ENCODE measurements around the gene NDUFS8. TPM values are rescaled to one million over a fixed set of nuclear protein-coding genes. Genes with fewer than 3 reads are reported as not detected.
A peak's percentile ranks its signal among the peaks of the same experiment; 100 is the strongest.

Gene NDUFS8
- total and polyA plus RNA-seq, 2 donors (not counting 1 experiment from before 2014, with no cell fraction given), result 73.9 to 84.6 TPM

DNA sequence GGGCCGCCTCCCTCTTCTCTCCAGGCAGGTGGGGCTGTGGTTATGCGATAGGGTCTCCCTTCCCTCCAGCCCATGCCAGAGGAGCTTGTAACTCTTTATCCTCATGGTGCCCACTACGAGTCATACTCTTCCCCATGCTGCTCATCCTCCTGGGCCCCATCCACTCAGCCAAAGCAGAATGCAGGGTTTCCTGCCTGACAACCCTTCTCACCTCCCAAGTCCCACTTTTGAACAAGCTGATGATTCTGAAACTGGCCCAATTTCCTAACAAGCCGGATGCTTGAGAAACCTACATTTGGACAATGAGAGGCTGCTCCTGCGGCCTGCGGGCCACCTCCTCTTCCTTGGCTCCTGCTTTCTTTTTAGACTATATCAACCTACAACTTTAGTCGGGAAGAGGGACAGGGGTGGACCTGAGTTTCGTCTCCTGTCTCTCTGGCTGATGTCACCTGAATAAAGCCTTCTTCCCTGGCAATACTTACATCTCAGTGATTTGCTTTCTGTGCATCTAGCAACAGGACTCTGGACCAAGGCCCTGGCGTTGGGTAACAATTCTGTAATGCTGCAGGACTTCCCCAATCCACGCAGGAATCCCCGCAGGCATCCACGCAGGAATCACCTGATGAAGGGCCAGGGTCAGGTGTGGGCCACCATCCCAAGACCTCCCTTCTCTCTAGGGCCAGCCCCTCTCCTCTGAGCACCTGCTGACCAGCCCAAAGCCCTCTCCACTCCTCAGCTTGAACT is 1.5 kb upstream of the NDUFS8 start:
- Mint-ChIP-seq H3K27me3 (no peaks in the 10 kb centered on the region), H3K9me3 (ENCODE audit: insufficient read depth) (no peaks in the 10 kb centered on the region), H3K27ac (no peak overlapping the region), H3K4me1 (peaks cover 21% of the 10 kb centered on the region), H3K4me3 (peak overlapping the region; percentile 100)
- WGBS (ENCODE audit: insufficient coverage), result 96% methylated on average over 10 of the region's 12 CpGs
- H3K4me2 ChIP-seq (replicated peaks; ENCODE audit: low read depth, low read length, poor library complexity, severe bottlenecking), result peak overlapping the region; percentile 99
- peaks cover 21% of the 10 kb centered on the region for H3K79me2 ChIP-seq (ENCODE audit: control insufficient read depth, insufficient read depth, low read length)
- peaks cover 0 to 14% of the 10 kb centered on the region in 2 experiments for H3K36me3 ChIP-seq (replicated peaks in 1 of 2; ENCODE audit: control extremely low read depth in 1 of 2, control insufficient read depth in 1 of 2, extremely low read depth in 1 of 2, insufficient read depth in 2 of 2, low read length in 1 of 2)
- ATAC-seq (ENCODE audit: low read depth) (no peak), DNase-seq (no peak)
- peaks cover 12% of the 10 kb centered on the region for H4K20me1 ChIP-seq (ENCODE audit: control insufficient read depth, insufficient read depth, low read length, poor library complexity, severe bottlenecking)
- H3K9ac ChIP-seq (ENCODE audit: low read length), result no peak overlapping the region
- H3K4me1 ChIP-seq (ENCODE audit: control insufficient read depth in 2 of 2, insufficient read depth in 2 of 2, low read length in 2 of 2), result peaks cover 12 to 20% of the 10 kb centered on the region in 2 donors
- H3K27me3 ChIP-seq (replicated peaks in 1 of 4; ENCODE audit: control extremely low read depth in 1 of 4, control insufficient read depth in 3 of 4, insufficient read depth in 4 of 4, low read length in 3 of 4), result no peaks in the 10 kb centered on the region
- H2AFZ ChIP-seq (ENCODE audit: insufficient read depth, low read depth, low read length, poor library complexity, severe bottlenecking), result no peak overlapping the region
- POLR2A ChIA-PET, result no interaction called here
- no peak for TF ChIP-seq EZH2 (IDR thresholded peaks at IDR 0.05; ENCODE audit: borderline replicate concordance, insufficient read depth, low read depth, low read length, poor library complexity, severe bottlenecking)
- TF ChIP-seq, protein P1, sequence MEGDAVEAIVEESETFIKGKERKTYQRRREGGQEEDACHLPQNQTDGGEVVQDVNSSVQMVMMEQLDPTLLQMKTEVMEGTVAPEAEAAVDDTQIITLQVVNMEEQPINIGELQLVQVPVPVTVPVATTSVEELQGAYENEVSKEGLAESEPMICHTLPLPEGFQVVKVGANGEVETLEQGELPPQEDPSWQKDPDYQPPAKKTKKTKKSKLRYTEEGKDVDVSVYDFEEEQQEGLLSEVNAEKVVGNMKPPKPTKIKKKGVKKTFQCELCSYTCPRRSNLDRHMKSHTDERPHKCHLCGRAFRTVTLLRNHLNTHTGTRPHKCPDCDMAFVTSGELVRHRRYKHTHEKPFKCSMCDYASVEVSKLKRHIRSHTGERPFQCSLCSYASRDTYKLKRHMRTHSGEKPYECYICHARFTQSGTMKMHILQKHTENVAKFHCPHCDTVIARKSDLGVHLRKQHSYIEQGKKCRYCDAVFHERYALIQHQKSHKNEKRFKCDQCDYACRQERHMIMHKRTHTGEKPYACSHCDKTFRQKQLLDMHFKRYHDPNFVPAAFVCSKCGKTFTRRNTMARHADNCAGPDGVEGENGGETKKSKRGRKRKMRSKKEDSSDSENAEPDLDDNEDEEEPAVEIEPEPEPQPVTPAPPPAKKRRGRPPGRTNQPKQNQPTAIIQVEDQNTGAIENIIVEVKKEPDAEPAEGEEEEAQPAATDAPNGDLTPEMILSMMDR (IDR thresholded peaks at IDR 0.05), result no peak
- CTCF ChIA-PET, result interaction anchor here (0.6 to 1.7 kb wide), 4 partner anchors 10 to 180 kb away, joined by 3 to 6 read pairs (median 3); partner anchors contain the start of gene TCIRG1
- H3K27ac ChIP-seq (ENCODE audit: low read length in 2 of 2), result no peak overlapping the region
- intact Hi-C loops (cut with micrococcal nuclease), result no loop called here
- H3K9me3 ChIP-seq (ENCODE audit: control extremely low read depth in 1 of 3, control insufficient read depth in 2 of 3, insufficient read depth in 1 of 3, low read length in 2 of 3), result no peaks in the 10 kb centered on the region
- no peak overlapping the region for H3K4me3 ChIP-seq (ENCODE audit: control extremely low read depth in 1 of 5, extremely low read depth in 1 of 5, insufficient read depth in 1 of 5, low read depth in 2 of 5, low read length in 4 of 5)

DNA sequence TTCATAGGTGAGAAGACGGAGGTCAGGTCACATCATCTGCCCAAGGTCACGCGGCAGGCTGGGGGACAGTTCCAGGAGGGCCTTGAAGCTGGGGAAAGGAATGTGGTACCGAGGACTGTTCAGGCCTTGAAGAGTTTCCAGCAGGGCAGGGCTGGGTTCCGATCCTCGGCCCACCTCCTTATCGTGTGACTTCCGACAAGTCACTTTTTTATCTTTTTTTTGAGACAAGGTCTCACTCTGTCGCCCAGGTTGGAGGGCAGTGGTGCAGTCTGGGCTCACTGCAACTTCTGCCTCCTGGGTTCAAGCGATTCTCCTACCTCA is 623 bp downstream of the NDUFS8 start:
- peaks cover 12 to 20% of the 10 kb centered on the region in 2 donors for H3K4me1 ChIP-seq (ENCODE audit: control insufficient read depth in 2 of 2, insufficient read depth in 2 of 2, low read length in 2 of 2)
- H4K20me1 ChIP-seq (ENCODE audit: control insufficient read depth, insufficient read depth, low read length, poor library complexity, severe bottlenecking), result peaks cover 12% of the 10 kb centered on the region
- no peaks in the 10 kb centered on the region for H3K9me3 ChIP-seq (ENCODE audit: control extremely low read depth in 1 of 3, control insufficient read depth in 2 of 3, insufficient read depth in 1 of 3, low read length in 2 of 3)
- TF ChIP-seq, protein P1 (IDR thresholded peaks at IDR 0.05), result no peak
- no peak for TF ChIP-seq EZH2 (IDR thresholded peaks at IDR 0.05; ENCODE audit: borderline replicate concordance, insufficient read depth, low read depth, low read length, poor library complexity, severe bottlenecking)
- no peaks in the 10 kb centered on the region for H3K27me3 Mint-ChIP-seq
- H3K4me2 ChIP-seq (replicated peaks; ENCODE audit: low read depth, low read length, poor library complexity, severe bottlenecking), result peak overlapping the region; percentile 99
- peak overlapping the region; percentile 94 for H3K27ac Mint-ChIP-seq
- peaks cover 0 to 17% of the 10 kb centered on the region in 2 experiments for H3K36me3 ChIP-seq (replicated peaks in 1 of 2; ENCODE audit: control extremely low read depth in 1 of 2, control insufficient read depth in 1 of 2, extremely low read depth in 1 of 2, insufficient read depth in 2 of 2, low read length in 1 of 2)
- H3K4me3 ChIP-seq (ENCODE audit: control extremely low read depth in 1 of 5, extremely low read depth in 1 of 5, insufficient read depth in 1 of 5, low read depth in 2 of 5, low read length in 4 of 5), result peak overlapping the region; percentile 1 to 90 (median 81)
- 19% methylated on average over 9 of the region's 10 CpGs for WGBS (ENCODE audit: insufficient coverage)
- peaks cover 21% of the 10 kb centered on the region for H3K4me1 Mint-ChIP-seq
- no peaks in the 10 kb centered on the region for H3K27me3 ChIP-seq (replicated peaks in 1 of 4; ENCODE audit: control extremely low read depth in 1 of 4, control insufficient read depth in 3 of 4, insufficient read depth in 4 of 4, low read length in 3 of 4)
- CTCF ChIA-PET, result interaction anchor here (1.0 kb wide), 1 partner anchor 21 kb away, joined by 3 read pairs; the partner anchor contains the start of gene ALDH3B1
- POLR2A ChIA-PET, result interaction anchor here (2.2 kb wide), 1 partner anchor 8 kb away, joined by 15 read pairs; the partner anchor contains the start of gene TCIRG1
- peak overlapping the region; percentile 100 for H3K4me3 Mint-ChIP-seq
- peak overlapping the region; percentile 57 to 78 for H3K27ac ChIP-seq (ENCODE audit: low read length in 2 of 2)
- H3K79me2 ChIP-seq (ENCODE audit: control insufficient read depth, insufficient read depth, low read length), result peaks cover 21% of the 10 kb centered on the region
- no peak for ATAC-seq (ENCODE audit: low read depth)
- intact Hi-C loops (cut with micrococcal nuclease), result loop anchor here (5.0 to 10.0 kb wide), 3 partner anchors 184 to 434 kb away; partner anchors contain the start of genes C11orf24, KMT5B and PPP6R3
- H2AFZ ChIP-seq (ENCODE audit: insufficient read depth, low read depth, low read length, poor library complexity, severe bottlenecking), result peak overlapping the region; percentile 90
- H3K9ac ChIP-seq (ENCODE audit: low read length), result peak overlapping the region; percentile 74
- DNase-seq, result no peak
- no peaks in the 10 kb centered on the region for H3K9me3 Mint-ChIP-seq (ENCODE audit: insufficient read depth)

Measured in B cell (primary cell).